Measurements from ENCODE around the gene DOCK4. TPM values are rescaled to one million over a fixed set of nuclear protein-coding genes. Genes with fewer than 3 reads are reported as not detected.

Gene DOCK4
- total and polyA plus RNA-seq, 10 of the 15 experiments (the other 5 are each of a cell fraction or from before 2014, with no cell fraction given): 0.03 to 0.73 (median 0.38) TPM

GRCh38 chr7:111871283-111871682 is 334.9 kb downstream of the DOCK4 start (continued):
- TF ChIP-seq ZBTB4 (CRISPR knock-in tag; IDR thresholded peaks at IDR 0.05) (no peak), SUPT20H (IDR thresholded peaks at IDR 0.05; ENCODE audit: borderline replicate concordance, control insufficient read depth, low read depth, low read length) (no peak)

- Histone ChIP-seq H3K4me3 (no peak overlapping the region), H3K36me3 (ENCODE audit: control insufficient read depth in 2 of 2, insufficient read depth in 2 of 2, low read length in 1 of 2) (no peaks in the 10 kb centered on the region), H3K9me3 (replicated peaks; ENCODE audit: control insufficient read depth, insufficient read depth, low read length) (no peaks in the 10 kb centered on the region), H3K9ac (ENCODE audit: control insufficient read depth, insufficient read depth, low read length) (no peak overlapping the region), H3K79me2 (ENCODE audit: control insufficient read depth, insufficient read depth, low read length) (no peaks in the 10 kb centered on the region), H3K27me3 (replicated peaks in 1 of 2; ENCODE audit: control insufficient read depth in 2 of 2, insufficient read depth in 2 of 2, low read length in 1 of 2) (no peaks in the 10 kb centered on the region), H4K20me1 (ENCODE audit: control insufficient read depth, insufficient read depth) (no peaks in the 10 kb centered on the region), H3K4me1 (ENCODE audit: control insufficient read depth, insufficient read depth, low read length) (no peaks in the 10 kb centered on the region), H2AFZ (ENCODE audit: control insufficient read depth, low read depth, low read length) (no peak overlapping the region), H3K27ac (ENCODE audit: control insufficient read depth, insufficient read depth) (no peak overlapping the region), H3K4me2 (ENCODE audit: control insufficient read depth, insufficient read depth) (no peak overlapping the region)
- BruUV-seq (replicated peaks): no TSS peak
- in situ Hi-C loops (cut with MboI) (no loop called here), intact Hi-C loops (cut with micrococcal nuclease; ENCODE audit: unreplicated experiment) (no loop called here)
- FAIRE-seq: no peak
- ChIA-PET POLR2A (no interaction called here), SMC1A (ENCODE audit: uncharacterized antibody, unreplicated experiment) (no interaction called here), RAD21 (ENCODE audit: unreplicated experiment) (no interaction called here), CTCF (no interaction called here)
- no peak for ATAC-seq
- WGBS (ENCODE audit: insufficient coverage, insufficient replicate concordance, low lambda C conversion rate, missing lambda C conversion rate): 95% methylated on average over 3 of the region's 3 CpGs
- DNase-seq (ENCODE audit: low read depth, low spot score): no peak
- no peak for TF ChIP-seq ZBTB40 (IDR thresholded peaks at IDR 0.05; ENCODE audit: borderline replicate concordance)
- no peak for TF ChIP-seq SMARCA5 (IDR thresholded peaks at IDR 0.05)
- no peak for TF ChIP-seq USF2 (IDR thresholded peaks at IDR 0.05; ENCODE audit: borderline replicate concordance, low read depth, low read length)
- TF ChIP-seq SREBF1 (IDR thresholded peaks at IDR 0.05; ENCODE audit: low read length): no peak
- no peak for TF ChIP-seq NRF1 (conservative IDR thresholded peaks at IDR 0.05; ENCODE audit: low read depth, low read length)
- no peak for TF ChIP-seq NBN (IDR thresholded peaks at IDR 0.05)
- no peak for TF ChIP-seq CHD2 (IDR thresholded peaks at IDR 0.05; ENCODE audit: borderline replicate concordance, low read depth, low read length)
Measured at GRCh38 chr7:111869280-111869679, 336.9 kb downstream of the DOCK4 start.
